Ramos (cell line): ENCODE data around the gene FHIT.

ENCODE experiments used
- in situ Hi-C: fragments of 300-500 bp; cut with MboI; formaldehyde crosslinking; loops from one replicate; pipeline ENCODE4 v1.14.3; 2022; ENCODE audit warnings: low sequenced_read_pairs; ENCODE audit not compliant: unreplicated experiment

The FHIT gene

GRCh38 chr3:61132062-61132461, 119.2 kb downstream of the FHIT start:
- in situ Hi-C loops, result no loop called here

DNA sequence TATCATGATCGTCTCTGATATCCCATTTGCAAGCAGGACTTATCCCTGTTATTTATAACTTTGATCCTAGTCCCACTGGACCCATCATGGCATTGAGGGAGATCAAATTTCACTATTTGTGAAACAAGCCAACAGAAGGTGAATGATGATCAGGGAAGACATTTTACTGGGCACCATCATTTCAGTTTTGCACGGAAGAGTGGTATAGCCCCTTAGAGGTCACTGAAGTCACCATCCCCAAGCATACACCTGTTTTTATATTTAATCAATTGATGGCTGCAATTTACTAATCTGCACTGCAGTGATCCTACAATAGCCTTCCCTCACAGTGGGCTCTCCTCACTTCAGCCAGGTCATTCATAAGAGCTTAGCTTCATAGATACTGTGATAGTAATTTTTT, 132.4 kb downstream of the FHIT start:
- in situ Hi-C loops, result no loop called here

DNA sequence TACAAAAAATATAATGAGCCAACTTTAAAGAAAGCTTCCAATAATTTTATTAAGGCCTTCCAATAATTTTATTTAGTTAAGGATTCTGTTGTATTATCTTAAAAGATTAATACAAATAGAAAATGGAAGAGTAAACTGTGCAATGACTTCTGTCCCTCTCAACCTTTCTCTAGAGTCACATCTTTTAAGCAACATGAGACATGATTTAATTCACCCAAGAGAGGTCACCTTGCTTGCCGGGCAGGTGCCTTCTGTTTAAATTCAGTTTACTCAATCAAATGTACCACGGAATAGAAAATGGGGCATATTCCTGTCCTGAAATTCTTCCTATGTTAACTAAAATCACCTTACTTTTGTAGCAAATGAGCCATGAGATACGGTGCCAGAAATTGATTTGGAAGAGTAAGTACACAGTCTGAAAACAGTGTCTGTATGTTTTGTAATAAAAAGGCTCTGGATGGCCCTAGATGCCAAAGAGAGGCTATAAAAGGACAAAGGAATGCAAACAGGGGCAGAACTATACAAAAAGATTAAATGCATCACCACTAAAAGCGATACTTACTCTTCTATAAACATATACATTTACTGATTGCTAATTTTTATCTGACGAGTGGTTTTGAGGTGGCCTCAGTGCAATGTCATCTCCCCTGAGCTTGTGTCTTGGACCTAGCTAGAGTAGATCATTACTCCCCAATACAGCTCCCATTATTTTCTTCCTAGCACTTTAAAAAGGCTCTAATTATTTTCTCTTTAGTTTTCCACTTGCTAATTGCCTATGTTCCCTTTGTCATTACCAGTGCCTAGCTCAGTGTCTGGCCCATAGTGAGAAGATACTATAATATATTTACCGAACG, 134.0 kb downstream of the FHIT start:
- in situ Hi-C loops, result no loop called here

DNA sequence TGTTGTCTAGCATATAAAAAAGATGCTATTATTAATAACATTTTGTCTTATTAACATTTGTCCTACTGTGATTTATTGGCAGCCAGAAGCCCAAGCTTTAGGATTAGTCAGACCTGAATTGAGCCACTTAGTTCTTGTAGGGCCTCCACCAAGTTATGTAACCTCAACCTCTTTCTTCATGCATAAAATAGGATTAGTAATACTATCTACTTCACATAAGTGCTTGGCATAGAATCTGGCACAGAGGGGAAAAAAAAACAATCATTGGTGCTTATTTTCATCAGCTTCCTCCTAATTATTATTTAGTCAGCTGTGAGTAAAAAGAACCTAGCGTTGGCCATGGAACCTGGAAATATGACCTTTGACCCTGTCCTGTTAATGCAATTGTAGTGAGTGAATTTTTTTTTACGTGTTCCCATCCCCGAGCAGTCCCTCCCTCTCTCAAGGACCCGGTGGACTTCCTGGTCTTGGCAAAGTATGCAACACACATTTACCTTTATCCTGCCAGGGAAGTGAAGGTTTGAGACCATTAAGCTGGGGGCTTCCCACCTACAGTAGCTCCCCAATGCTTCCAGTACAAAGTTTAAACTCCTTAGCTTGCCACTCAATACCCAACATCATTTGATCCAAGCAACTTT, 136.8 kb downstream of the FHIT start:
- in situ Hi-C loops, result no loop called here

DNA sequence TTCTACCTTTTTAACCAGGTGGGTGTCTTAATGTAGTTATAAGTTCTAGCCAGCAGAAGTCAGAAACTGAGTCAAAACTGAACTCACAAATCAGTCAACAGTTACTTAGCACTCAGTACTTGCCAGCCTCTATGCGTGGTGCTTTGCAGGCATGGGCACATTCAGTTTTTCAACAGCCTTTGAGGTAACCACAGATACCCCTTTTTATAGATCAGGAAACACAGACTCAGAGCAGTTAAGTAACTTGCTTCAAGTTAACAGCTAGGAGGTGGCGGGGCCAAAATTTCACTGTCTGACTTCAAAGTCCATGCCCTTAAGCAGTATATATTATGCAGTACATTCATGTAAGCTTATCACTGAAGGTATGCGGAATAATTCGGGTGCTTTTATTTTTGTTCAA, 139.4 kb downstream of the FHIT start:
- in situ Hi-C loops, result no loop called here

GRCh38 chr3:61110576-61110975, 140.7 kb downstream of the FHIT start:
- in situ Hi-C loops, result no loop called here

GRCh38 chr3:61108247-61109019, 142.8 kb downstream of the FHIT start:
- in situ Hi-C loops, result no loop called here

DNA sequence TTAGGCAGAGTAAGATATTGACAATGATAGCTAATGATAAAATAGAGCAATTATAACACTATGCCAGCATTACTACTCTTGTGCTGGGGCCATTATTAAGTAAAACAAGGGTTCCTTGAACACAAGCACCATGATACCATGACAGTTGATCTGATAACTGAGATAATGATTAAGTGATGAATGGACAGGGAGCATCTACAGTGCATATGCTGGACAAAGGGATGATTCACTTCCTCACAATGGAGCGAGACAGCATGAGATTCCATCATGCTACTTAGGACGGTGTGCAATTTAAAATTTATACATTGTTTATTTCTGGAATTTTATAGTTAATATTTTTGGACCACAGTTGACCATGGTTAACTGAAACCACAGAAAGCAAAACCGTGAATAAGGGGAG, 156.6 kb downstream of the FHIT start:
- in situ Hi-C loops, result no loop called here

DNA sequence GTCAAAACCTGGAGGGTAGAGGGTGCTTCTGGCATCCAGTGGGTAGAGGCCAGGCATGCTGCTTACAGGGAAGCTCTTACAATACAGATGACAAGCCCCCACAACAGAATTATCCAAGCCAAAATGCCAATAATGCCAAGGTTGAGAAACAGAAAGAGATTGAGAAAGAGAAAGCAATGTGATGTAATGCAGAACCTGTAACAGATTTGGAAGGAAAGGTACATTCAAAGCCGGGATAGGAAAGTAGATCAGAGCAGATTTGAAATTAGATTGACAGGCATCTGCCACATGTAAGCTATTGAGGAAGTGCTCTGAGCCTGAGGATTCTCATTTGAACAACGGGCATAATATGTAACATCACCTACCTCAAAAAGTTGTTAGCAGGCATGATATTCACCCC, 157.9 kb downstream of the FHIT start:
- in situ Hi-C loops, result no loop called here

- in situ Hi-C loops, result no loop called here
These were observed 158.4 kb downstream of the FHIT start for GRCh38 chr3:61092870-61093269.

GRCh38 chr3:61090389-61091169, 160.7 kb downstream of the FHIT start:
- in situ Hi-C loops, result no loop called here

DNA sequence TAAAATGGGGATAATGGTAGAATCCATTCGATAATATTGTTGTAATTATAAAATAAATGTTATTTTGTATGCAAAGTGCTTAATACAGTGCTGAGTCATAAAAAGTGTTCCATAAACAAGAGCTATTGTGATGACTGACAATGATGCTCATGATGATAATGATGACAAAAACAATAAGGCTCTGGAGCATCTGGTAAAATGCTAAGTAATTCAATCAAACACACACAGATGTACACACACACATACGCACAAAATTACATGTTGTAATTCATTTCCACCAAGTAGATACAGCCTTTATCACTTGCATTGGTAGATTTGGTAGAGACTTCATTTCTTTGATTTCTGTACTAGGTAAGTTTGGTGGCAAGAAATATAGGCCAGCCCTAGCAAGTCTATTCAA, 163.8 kb downstream of the FHIT start:
- in situ Hi-C loops, result no loop called here

GRCh38 chr3:61081554-61081953, 169.7 kb downstream of the FHIT start:
- in situ Hi-C loops, result no loop called here

- in situ Hi-C loops, result no loop called here
These were observed 170.4 kb downstream of the FHIT start for GRCh38 chr3:61080737-61081445.

DNA sequence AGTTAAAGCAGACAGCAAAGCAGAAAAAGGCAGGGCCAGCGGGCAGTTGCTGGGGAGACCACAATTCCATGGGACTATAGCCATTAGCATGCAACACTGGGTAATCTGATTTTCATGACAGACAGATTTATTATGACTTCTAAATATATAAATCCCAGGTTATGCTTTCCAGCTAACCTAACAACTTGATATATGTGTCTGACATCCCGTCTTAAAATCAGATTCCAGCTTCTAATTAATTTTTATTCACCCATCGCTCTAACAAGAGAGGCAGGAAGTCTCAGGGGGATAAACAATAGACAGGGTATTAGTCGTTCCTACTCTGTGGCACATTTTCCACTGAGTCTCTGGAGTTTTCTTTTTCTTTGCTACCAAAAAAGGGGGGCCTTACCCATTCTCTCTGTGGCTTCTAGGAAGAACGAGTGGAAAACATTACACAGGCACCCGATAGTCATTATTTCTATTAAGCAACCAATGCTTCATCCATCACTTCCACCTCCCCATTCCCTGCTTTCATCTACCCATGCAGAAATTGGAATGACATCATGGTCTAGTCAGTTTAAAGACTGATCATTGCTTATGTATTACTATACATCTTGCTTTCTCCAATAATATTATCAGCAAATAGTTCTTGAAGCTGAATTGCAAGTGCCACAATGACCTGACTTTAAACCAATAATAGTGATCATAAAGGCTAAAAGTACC, 173.1 kb downstream of the FHIT start:
- in situ Hi-C loops, result no loop called here

- in situ Hi-C loops, result no loop called here
These were observed 173.7 kb downstream of the FHIT start for GRCh38 chr3:61077551-61077950.

- in situ Hi-C loops, result no loop called here
These were observed 176.5 kb downstream of the FHIT start for GRCh38 chr3:61074783-61075182.

- in situ Hi-C loops, result no loop called here
These were observed 177.6 kb downstream of the FHIT start for GRCh38 chr3:61073566-61074165.

DNA sequence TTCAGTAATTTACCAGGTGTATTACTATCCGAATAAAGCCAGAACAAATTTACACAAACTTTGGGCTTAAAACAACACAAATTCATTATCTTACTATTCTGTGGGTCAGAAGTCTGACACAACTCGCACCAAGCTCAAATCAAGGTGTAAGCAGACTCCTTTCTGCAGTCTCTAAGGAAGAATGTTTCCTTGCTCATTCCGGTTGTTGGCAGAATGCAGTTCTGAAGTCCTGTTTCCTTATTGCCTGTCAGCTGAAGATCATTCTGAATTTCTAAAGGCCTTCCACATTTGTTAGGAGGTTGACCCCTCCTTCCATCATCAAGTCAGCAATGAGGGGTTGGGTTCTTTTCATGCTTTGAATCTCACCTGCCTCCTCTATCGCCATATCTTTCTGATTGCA, 183.2 kb downstream of the FHIT start:
- in situ Hi-C loops, result no loop called here
